Left renal cortex interstitium (tissue), 4 donors: ENCODE data around the gene SLC16A3. TPM values are rescaled to one million over a fixed set of nuclear protein-coding genes. Genes with fewer than 3 reads are reported as not detected.

Source experiments
- DNase-seq, 4 donors: peaks; one replicate each; pipeline ENCODE4 v3.0.0-alpha.2; 2013; ENCODE audit warnings: low read depth in 4 of 4, low spot score in 2 of 4, missing footprints in 1 of 4
- polyA plus RNA-seq, 4 donors: library from polyadenylated mRNA; unstranded; fragments of 120-200 nt; gene quantifications; one replicate each; pipeline ENCODE4 v1.2.1, GENCODE V29; 2013; ENCODE audit not compliant: insufficient read length in 4 of 4

SLC16A3 gene
- polyA plus RNA-seq, 4 donors: 8.4 to 18.8 (median 11.5) TPM

- DNase-seq: no peak
These were observed 6.4 kb downstream of the SLC16A3 start for GRCh38 chr17:82235056-82235774.

DNA sequence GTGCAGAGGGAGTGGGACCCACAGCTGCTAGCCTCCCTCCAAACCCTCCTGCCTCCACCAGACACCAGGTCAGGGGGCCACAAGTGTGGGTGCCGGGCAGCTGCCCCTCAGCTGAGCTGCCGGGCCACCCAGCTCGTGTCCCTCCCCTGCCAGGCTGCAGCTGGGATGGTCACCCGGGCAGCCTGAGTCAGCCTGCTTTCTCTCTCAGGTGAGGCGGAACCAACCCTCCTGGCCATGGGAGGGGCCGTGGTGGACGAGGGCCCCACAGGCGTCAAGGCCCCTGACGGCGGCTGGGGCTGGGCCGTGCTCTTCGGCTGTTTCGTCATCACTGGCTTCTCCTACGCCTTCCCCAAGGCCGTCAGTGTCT is 6.9 kb downstream of the SLC16A3 start:
- DNase-seq: no peak

- no peak for DNase-seq
These were observed 7.5 kb downstream of the SLC16A3 start for GRCh38 chr17:82236142-82236971.

- DNase-seq: no peak
These were observed 8.4 kb downstream of the SLC16A3 start for GRCh38 chr17:82237083-82237745.

DNA sequence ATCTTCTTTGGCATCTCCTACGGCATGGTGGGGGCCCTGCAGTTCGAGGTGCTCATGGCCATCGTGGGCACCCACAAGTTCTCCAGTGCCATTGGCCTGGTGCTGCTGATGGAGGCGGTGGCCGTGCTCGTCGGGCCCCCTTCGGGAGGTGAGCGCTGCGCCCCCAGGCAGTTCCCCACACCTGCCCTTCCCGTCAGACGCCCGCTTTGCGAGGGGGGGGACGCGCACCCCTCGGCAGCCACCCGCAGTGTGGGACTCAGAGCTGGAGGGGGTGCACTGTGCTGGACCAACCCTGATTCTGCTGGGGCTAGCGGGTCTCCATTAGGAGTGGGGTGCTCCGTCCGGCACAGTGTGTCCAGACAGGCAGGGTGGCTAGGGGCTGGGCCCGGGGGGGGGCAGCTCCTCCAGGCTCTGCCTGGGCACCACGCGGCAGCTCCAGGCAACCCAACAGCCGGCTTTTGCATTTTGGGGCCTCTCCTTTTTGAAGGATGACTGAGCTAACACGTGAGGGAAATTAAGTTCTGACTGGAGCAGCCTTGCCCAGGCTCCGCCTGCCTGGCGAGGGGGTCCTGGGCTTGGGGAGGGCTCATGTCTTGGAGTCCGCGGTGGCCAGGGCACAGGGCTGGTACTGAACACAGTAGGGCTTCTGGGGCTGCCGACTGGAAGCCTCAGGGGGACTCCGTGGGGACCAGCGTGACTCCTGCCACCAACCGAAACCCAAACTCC is 9.1 kb downstream of the SLC16A3 start:
- no peak for DNase-seq

- DNase-seq: no peak
These were observed 9.8 kb downstream of the SLC16A3 start for GRCh38 chr17:82238472-82239201.

- no peak for DNase-seq
These were observed 10.6 kb downstream of the SLC16A3 start for GRCh38 chr17:82239401-82239925.

GRCh38 chr17:82239926-82240505 is 11.2 kb downstream of the SLC16A3 start:
- DNase-seq: no peak

DNA sequence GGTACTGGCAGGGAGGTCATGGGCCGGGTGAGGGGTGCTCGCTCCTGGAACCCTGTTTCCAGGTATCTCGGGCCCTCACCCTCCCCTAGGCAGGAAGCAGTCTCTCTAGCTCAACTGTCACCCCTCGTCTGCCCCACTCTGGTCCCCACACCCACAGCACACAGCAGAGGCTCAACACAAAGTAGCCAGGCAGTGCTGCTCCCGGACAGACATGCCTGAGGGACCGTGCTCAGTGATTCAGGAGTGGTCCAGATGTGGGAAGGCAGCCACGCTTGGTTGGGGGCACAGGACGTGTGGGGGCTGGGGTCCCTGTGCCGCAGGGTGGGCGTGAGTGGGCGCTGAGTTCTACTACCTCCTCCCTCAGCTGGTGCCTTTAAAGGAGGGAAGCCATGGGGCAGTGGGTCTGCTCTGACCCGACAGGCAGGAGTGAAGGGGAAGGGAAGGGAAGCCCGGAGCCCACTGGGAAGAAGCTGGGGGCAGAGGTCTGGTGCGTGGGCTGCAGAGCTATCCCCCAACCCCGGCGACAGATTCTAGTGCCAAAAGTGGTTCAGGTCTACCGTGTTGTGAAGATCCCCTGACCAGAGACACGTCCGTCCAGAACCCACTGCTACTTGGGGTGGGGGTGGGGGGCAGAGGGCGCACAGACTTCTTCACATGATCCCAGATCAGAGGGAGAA is 11.8 kb downstream of the SLC16A3 start:
- no peak for DNase-seq

DNA sequence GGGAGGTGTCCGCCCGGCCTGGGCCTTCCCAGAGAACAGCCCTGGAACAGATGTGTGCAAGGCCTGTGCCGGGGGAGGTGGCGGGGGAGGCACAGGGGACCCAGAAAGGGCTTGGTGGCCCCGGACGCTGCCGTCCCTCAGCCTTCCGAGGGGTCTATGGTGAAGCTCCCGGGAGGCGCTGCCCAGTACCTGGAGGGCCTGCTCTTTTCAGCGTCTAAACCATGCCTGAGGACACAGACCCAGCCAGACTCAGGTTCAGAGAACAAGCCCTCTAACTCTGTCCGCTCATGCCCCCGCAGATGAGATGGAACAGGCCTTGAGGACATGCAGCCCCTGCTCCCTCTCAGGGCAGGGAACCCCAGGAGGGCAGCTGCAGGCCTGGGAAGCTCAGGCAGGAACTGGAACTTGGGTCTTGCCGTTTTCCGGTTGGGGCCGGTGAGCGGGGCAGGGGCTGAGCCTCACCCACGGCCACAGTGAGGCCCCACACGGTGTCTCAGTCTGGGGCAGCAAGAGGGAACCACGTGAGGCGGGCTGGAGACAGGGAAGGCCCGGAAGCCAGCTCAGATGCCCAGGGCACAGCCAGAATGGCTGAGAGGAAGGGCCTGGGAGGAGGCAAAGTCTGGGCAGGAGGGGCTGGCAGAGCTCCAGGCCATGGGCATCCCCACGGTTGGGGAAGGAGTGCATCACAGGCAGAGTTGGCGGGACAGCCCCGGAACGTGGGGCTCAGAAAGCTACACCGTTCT is 12.5 kb downstream of the SLC16A3 start:
- DNase-seq: no peak

GRCh38 chr17:82241926-82242697 is 13.3 kb downstream of the SLC16A3 start:
- DNase-seq: no peak

GRCh38 chr17:82242698-82242976 is 13.8 kb downstream of the SLC16A3 start:
- DNase-seq: no peak

- DNase-seq: no peak
These were observed 14.3 kb downstream of the SLC16A3 start for GRCh38 chr17:82242977-82243647.

GRCh38 chr17:82243648-82244412 is 15.0 kb downstream of the SLC16A3 start:
- DNase-seq: no peak

DNA sequence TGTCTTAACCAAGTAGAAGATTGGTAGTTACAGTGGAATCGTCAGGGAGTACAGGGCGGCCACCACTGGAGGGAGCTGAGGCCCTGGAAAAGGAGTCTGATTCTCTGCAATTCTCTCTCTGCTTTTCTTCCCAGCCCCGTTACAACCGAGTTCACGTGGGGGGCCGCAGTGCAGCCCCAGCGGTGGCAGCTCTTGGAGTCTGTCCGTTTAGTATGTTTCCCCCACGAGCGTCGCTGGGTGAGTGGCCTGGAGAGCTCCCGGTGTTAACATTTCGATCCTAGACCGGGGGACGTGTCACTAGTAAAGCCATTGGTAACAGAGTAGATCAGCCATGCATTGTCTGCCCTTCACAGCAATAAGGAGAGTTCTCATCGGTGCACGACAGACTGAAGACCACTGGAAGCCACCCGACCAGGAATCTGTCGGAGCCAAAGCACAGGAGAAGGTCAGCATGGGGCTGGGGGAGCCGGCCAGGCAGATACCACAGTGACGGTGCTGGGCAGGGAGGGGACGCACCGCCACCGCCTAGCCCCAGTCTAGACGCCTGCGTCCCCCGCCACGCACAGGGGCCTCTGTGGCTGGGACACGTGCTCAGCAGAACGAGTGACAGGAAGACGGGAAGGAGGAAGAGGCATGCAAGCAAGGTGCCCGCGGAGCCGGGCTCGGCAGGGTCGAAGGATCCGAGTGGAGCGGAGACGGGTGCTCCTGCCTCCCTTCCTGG is 15.7 kb downstream of the SLC16A3 start:
- DNase-seq: no peak
